Heart right ventricle (tissue), 16 donors: Measurements from ENCODE around the gene RESP18. TPM values are rescaled to one million over a fixed set of nuclear protein-coding genes. Genes with fewer than 3 reads are reported as not detected.

Source experiments
- ATAC-seq, 8 donors: fragments of 200-7000 bp; cut with Tn5 transposase; one replicate each; pipeline ENCODE4 v1.9.1; 2020; ENCODE audit warnings: mild to moderate bottlenecking in 8 of 8, moderate library complexity in 8 of 8, moderate number of reproducible peaks in 1 of 8
- DNase-seq, 2 donors: peaks; one replicate each; pipeline ENCODE4 v3.0.0-alpha.2; 2020
- H3K27ac ChIP-seq, 10 donors: fragments of 200-600 bp; sonication (generic) in 2 of 10; one replicate each; pipeline versions ENCODE4 v1.5.0 to v1.8.0; 2020 to 2022; ENCODE audit warnings: mild to moderate bottlenecking in 3 of 10
- H3K27me3 ChIP-seq, 7 donors: fragments of 200-600 bp; one replicate each; pipeline ENCODE4 v1.8.0; 2021 to 2022; ENCODE audit warnings: mild to moderate bottlenecking in 2 of 7
- H3K36me3 ChIP-seq, 9 donors: fragments of 200-600 bp; sonication (generic) in 1 of 9; one replicate each; pipeline versions ENCODE4 v1.5.0 to v1.8.0; 2020 to 2022; ENCODE audit warnings: mild to moderate bottlenecking in 2 of 9
- H3K4me1 ChIP-seq, 9 donors: fragments of 200-600 bp; sonication (generic) in 1 of 9; one replicate each; pipeline versions ENCODE4 v1.5.0 to v1.8.0; 2020 to 2022; ENCODE audit warnings: mild to moderate bottlenecking in 4 of 9
- H3K4me3 ChIP-seq, 10 donors: fragments of 200-600 bp; sonication (generic) in 2 of 10; one replicate each; pipeline versions ENCODE4 v1.5.0 to v1.8.0; 2020 to 2022; ENCODE audit warnings: mild to moderate bottlenecking in 7 of 10, moderate library complexity in 2 of 10
- H3K9me3 ChIP-seq, 11 donors: fragments of 200-600 bp in 10 of 11; sonication (generic) in 2 of 11; one replicate each; pipeline versions ENCODE4 v1.5.0 to v1.8.0; 2013 to 2022; ENCODE audit warnings: mild to moderate bottlenecking in 2 of 11, control low read depth in 1 of 11, moderate library complexity in 1 of 11
- WGBS, 2 donors: extraction: QIAGEN DNeasy Blood & Tissue Kit; methylation state at CpG; one replicate each; pipeline ENCODE4 v1.1.7; 2013; ENCODE audit warnings: inconsistent platforms in 1 of 2; 5-methylcytosine and 5-hydroxymethylcytosine counted together
- intact Hi-C, 10 donors: fragments of 100-400 bp; cut with DNase I; formaldehyde crosslinking; loops; one replicate each; pipeline versions ENCODE4 v1.11.1 to v1.14.2; 2022
- microRNA-seq, 2 donors: library from miRNA; unstranded; fragments of <30 nt; microRNA quantifications; one replicate each; pipeline ENCODE4 v1.2.0, GENCODE V29; 2021
- polyA plus RNA-seq, 2 donors: library from polyadenylated mRNA; stranded (reverse); fragments of 200-250 nt; gene quantifications; one replicate each; pipeline ENCODE4 v1.2.3, GENCODE V29; 2013
- total RNA-seq, 10 donors: library from RNA; stranded (reverse); fragmentation: NEBNext Ultra II Directional in 3 of 10; extraction: Animal tissue kit (Norgen Biotek cat#: 25700) in 3 of 10; gene quantifications; one replicate each; pipeline versions ENCODE4 v1.2.1 to v1.2.4, GENCODE V29; 2021 to 2023
- TF ChIP-seq, protein P1 (sequence below), 9 donors: fragments of 200-600 bp; sonication (generic) in 2 of 9; IDR thresholded peaks; one replicate each; pipeline versions ENCODE4 v1.5.0 to v1.8.0; 2021 to 2022; ENCODE audit warnings: antibody characterized with exemption in 9 of 9, mild to moderate bottlenecking in 5 of 9, moderate library complexity in 1 of 9
- donor health status: Arrhythmogenic right ventricular cardiomyopathy.
- donor health status: ischemic (EF 13 %, LVEDD 7.1; RV severe dilation, severe dysfunction).
- donor health status: healthy with polysubstance abuse.
- donor health status: DM: no; HTN: yes; CAD: no.
- donor health status: DM: no; HTN: no; CAD: no.
- donor health status: ischemic (EF 25% LVEDD 6.9; RV normal size, moderate dysfunction).
- donor health status: ischemic (EF 25% LVEDD 5.7; RV mildly dilated, moderate dysfunction).
- donor health status: healthy.
- donor health status: DM: yes; HTN: yes; CAD: no.
- donor health status: Ischemic cardiomyopathy.
- donor health status: ischemic (EF 35%, LVEDD 5.7; RV mildly dilated, moderate dysfunction).
- donor health status: nonischemic (EF 11% LVEDD 7.7; RV severe dilation, severe dysfunction).
- donor health status: DM: yes; HTN: yes; CAD: no.
- donor health status: PGD.
- donor health status: ischemic (EF 29% LVEDD 5.4; RV normal size, mild dysfunction).
- donor health status: nonischemic (EF 23%, LVEDD 6.1; RV moderate dilation, normal function).

The RESP18 gene
- total and polyA plus RNA-seq, 12 donors: not detected

DNA sequence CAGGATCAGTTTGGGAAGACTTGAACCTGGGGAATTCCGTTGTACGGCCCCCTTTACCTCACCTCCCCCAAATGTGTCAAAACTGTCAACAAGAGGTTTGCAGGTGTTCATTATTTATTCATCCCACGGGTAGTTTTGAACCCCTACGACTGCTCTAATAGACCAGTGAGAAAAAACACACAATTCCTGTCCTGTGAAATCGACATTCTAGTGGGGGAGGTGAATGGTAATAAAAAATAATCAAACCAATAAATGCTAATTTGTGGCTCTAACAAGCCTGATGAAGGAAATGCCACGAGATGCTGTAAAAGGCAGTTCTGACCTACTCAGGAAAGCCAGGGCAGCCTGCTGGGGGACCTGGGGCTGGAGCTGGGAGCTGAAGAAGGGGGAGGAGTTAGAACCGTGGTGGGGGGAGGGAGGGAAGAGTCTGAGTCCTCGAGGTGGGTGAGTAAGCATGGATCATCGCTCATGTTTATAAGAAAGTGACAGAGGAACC lies 53.8 kb downstream of the RESP18 start:
- intact Hi-C loops: loop anchor here in 6 of 10 donors (1.0 to 5.0 kb wide), 9 partner anchors 16 to 116 kb away; partner anchors contain the start of genes ANKZF1 (in 2 of the 6), ATG9A (in 2 of the 6), TUBA4A (in 2 of the 6) and TUBA4B (in 2 of the 6)

DNA sequence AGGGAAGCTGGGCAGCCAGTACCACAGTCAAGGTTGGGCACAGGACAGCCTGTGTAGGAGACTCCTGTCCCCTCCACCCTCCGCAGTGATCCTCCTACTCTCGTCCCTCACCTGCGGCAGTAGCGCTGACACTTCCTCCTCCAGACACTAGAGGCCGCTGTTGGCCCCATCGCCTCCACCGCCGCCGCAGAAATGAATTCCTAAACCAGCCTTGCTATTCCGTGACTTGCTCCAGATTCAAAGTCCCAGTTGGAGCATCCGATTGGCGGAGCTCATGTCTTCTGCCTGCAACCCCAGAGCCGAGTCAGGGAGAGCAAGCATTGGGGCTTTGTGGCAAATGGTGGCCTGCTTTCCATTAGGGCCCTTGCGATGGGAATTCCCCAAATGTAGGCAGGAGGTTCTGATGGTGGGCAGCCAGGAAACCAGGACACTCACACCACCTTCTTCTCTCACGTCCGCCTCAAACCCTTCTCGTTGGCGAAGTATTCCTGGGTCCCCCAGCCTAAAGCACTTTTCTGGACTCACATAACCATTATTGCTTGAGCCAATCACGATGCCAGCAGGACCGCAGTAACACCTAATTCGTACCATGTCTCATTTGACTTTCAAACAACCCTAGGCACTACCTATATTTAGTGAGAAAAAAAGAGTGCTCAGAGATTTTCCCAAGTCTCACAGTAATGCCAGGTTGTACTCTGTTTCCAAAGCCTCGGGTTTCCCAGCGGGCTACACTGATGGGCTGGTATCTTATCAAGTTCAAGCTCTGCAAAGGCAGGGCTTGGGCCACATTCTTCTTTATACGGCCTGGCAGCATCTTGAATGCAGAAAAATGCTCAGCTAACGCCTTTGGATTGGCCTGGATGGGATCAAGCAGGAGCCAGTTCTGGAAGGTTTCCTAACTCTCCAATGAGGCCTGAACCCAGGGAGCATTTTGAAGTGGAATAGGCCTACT lies 54.6 kb downstream of the RESP18 start:
- Histone ChIP-seq H3K4me3 (peak overlapping the region in 7 of 10 donors; percentile 10 to 96 (median 77)), H3K36me3 (peaks cover 0 to 29% (median 22%) of the 10 kb centered on the region in 9 donors), H3K9me3 (no peaks in the 10 kb centered on the region), H3K27ac (peak overlapping the region; percentile 91 to 100 (median 98)), H3K27me3 (no peaks in the 10 kb centered on the region), H3K4me1 (peaks cover 11 to 63% (median 36%) of the 10 kb centered on the region in 9 donors)
- peak; percentile 76 to 83 for DNase-seq
- 25% methylated on average over 25 of the region's 25 CpGs for WGBS, 2 donors
- TF ChIP-seq, protein P1, sequence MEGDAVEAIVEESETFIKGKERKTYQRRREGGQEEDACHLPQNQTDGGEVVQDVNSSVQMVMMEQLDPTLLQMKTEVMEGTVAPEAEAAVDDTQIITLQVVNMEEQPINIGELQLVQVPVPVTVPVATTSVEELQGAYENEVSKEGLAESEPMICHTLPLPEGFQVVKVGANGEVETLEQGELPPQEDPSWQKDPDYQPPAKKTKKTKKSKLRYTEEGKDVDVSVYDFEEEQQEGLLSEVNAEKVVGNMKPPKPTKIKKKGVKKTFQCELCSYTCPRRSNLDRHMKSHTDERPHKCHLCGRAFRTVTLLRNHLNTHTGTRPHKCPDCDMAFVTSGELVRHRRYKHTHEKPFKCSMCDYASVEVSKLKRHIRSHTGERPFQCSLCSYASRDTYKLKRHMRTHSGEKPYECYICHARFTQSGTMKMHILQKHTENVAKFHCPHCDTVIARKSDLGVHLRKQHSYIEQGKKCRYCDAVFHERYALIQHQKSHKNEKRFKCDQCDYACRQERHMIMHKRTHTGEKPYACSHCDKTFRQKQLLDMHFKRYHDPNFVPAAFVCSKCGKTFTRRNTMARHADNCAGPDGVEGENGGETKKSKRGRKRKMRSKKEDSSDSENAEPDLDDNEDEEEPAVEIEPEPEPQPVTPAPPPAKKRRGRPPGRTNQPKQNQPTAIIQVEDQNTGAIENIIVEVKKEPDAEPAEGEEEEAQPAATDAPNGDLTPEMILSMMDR (IDR thresholded peaks at IDR 0.05): peak; percentile 96 to 99 (median 99)
- intact Hi-C loops: loop anchor here in 6 of 10 donors (1.0 to 5.0 kb wide), 7 partner anchors 17 to 116 kb away; partner anchors contain the start of genes TUBA4A (in 2 of the 6), TUBA4B (in 2 of the 6), ANKZF1 (in 1 of the 6) and ATG9A (in 1 of the 6)
- peak in 7 of 8 donors; percentile 8 to 56 (median 19) for ATAC-seq

More for the DNA sequence above, 53.8 kb downstream of the RESP18 start:
- no peaks in the 10 kb centered on the region for H3K9me3 ChIP-seq
- peaks cover 0 to 37% (median 26%) of the 10 kb centered on the region in 9 donors for H3K36me3 ChIP-seq
- peak overlapping the region; percentile 56 to 96 (median 75) for H3K4me3 ChIP-seq
- TF ChIP-seq, protein P1 (IDR thresholded peaks at IDR 0.05): no peak
- DNase-seq: no peak
- H3K4me1 ChIP-seq: peaks cover 11 to 64% (median 36%) of the 10 kb centered on the region in 9 donors
- 17% methylated on average over 9 of the region's 9 CpGs for WGBS, 2 donors
- no peaks in the 10 kb centered on the region for H3K27me3 ChIP-seq
- H3K27ac ChIP-seq: peak overlapping the region; percentile 91 to 100 (median 98)
- peak in 7 of 8 donors; percentile 32 to 63 (median 55) for ATAC-seq

Small RNA genes lying within 50 kb of the gene (microRNA-seq; reads per million reads assigned to microRNA genes)
- 0 reads per million in 2 donors for gene MIR153-1

Other genes with a start within 250 kb of the RESP18 start
- 10 to 100 TPM in 1 of 10 donors, 1 to 10 TPM in 9; 4.7 to 12.0 (median 7.1) TPM for gene NHEJ1, start 171.9 kb downstream of the RESP18 start, total RNA-seq
- gene NHEJ1, start 171.9 kb downstream of the RESP18 start, polyA plus RNA-seq: 1 to 10 TPM; 3.8 to 9.6 TPM
- gene SLC23A3, start 162.7 kb downstream of the RESP18 start, total RNA-seq: 1 to 10 TPM in 2 of 10 donors, under 1 TPM in 8; 0.30 to 2.1 (median 0.47) TPM
- 1 to 10 TPM in 1 of 2 donors, under 1 TPM in 1; 0.28 to 1.8 TPM for gene SLC23A3, start 162.7 kb downstream of the RESP18 start, polyA plus RNA-seq
- 10 to 100 TPM; 52.5 to 80.6 (median 63.6) TPM for gene CNPPD1, start 155.8 kb downstream of the RESP18 start, total RNA-seq
- gene CNPPD1, start 155.8 kb downstream of the RESP18 start, polyA plus RNA-seq: 10 to 100 TPM; 35.5 to 84.7 TPM
- gene RETREG2, start 154.5 kb downstream of the RESP18 start, total RNA-seq: 10 to 100 TPM; 24.1 to 47.3 (median 30.6) TPM
- 10 to 100 TPM; 11.3 to 39.0 TPM for gene RETREG2, start 154.5 kb downstream of the RESP18 start, polyA plus RNA-seq
- 10 to 100 TPM; 11.5 to 19.2 (median 16.4) TPM for gene ZFAND2B, start 126.0 kb downstream of the RESP18 start, total RNA-seq
- 10 to 100 TPM; 22.1 to 40.8 TPM for gene ZFAND2B, start 126.0 kb downstream of the RESP18 start, polyA plus RNA-seq
- 10 to 100 TPM in 9 of 10 donors, 1 to 10 TPM in 1; 9.8 to 31.0 (median 14.8) TPM for gene ABCB6, start 113.8 kb downstream of the RESP18 start, total RNA-seq
- gene ABCB6, start 113.8 kb downstream of the RESP18 start, polyA plus RNA-seq: 10 to 100 TPM; 31.0 to 34.0 TPM
- gene ATG9A, start 103.1 kb downstream of the RESP18 start, total RNA-seq: 100 to 1,000 TPM in 1 of 10 donors, 10 to 100 TPM in 9; 64.5 to 103 (median 76.4) TPM
- gene ATG9A, start 103.1 kb downstream of the RESP18 start, polyA plus RNA-seq: 10 to 100 TPM; 14.1 to 79.4 TPM
- 10 to 100 TPM; 16.4 to 36.8 (median 25.5) TPM for gene ANKZF1, start 102.9 kb downstream of the RESP18 start, total RNA-seq
- 10 to 100 TPM; 12.7 to 44.7 TPM for gene ANKZF1, start 102.9 kb downstream of the RESP18 start, polyA plus RNA-seq
- gene GLB1L, start 87.3 kb downstream of the RESP18 start, total RNA-seq: 1 to 10 TPM; 1.6 to 5.2 (median 2.6) TPM
- gene GLB1L, start 87.3 kb downstream of the RESP18 start, polyA plus RNA-seq: 1 to 10 TPM; 1.5 to 2.1 TPM
- 10 to 100 TPM; 14.6 to 23.1 (median 19.7) TPM for gene STK16, start 87.3 kb downstream of the RESP18 start, total RNA-seq
- 10 to 100 TPM; 12.9 to 26.7 TPM for gene STK16, start 87.3 kb downstream of the RESP18 start, polyA plus RNA-seq
- gene TUBA4B, start 79.5 kb downstream of the RESP18 start, total RNA-seq: not detected
- gene TUBA4B, start 79.5 kb downstream of the RESP18 start, polyA plus RNA-seq: not detected
- gene TUBA4A, start 78.8 kb downstream of the RESP18 start, total RNA-seq: 100 to 1,000 TPM in 7 of 10 donors, 10 to 100 TPM in 3; 76.0 to 245 (median 145) TPM
- gene TUBA4A, start 78.8 kb downstream of the RESP18 start, polyA plus RNA-seq: 100 to 1,000 TPM in 1 of 2 donors, 10 to 100 TPM in 1; 61.0 to 341 TPM
- 10 to 100 TPM; 55.6 to 87.6 (median 83.1) TPM for gene DNAJB2, start 53.4 kb downstream of the RESP18 start, total RNA-seq
- gene DNAJB2, start 53.4 kb downstream of the RESP18 start, polyA plus RNA-seq: 100 to 1,000 TPM in 1 of 2 donors, 10 to 100 TPM in 1; 76.9 to 148 TPM
- under 1 TPM in 6 of 10 donors, not detected in 4; 0.26 to 0.51 (median 0.31) TPM for gene PTPRN, start 23.3 kb downstream of the RESP18 start, total RNA-seq
- gene PTPRN, start 23.3 kb downstream of the RESP18 start, polyA plus RNA-seq: under 1 TPM in 1 of 2 donors, not detected in 1; 0.09 TPM
- 100 to 1,000 TPM in 1 of 10 donors, 10 to 100 TPM in 9; 56.1 to 110 (median 74.0) TPM for gene DNPEP, start 55.2 kb upstream of the RESP18 start, total RNA-seq
- 10 to 100 TPM; 56.3 to 68.5 TPM for gene DNPEP, start 55.2 kb upstream of the RESP18 start, polyA plus RNA-seq
- over 10,000 TPM; 12,560 to 18,019 (median 15,816) TPM for gene DES, start 85.6 kb upstream of the RESP18 start, total RNA-seq
- gene DES, start 85.6 kb upstream of the RESP18 start, polyA plus RNA-seq: over 10,000 TPM; 13,697 to 18,010 TPM
- 100 to 1,000 TPM in 9 of 10 donors, 10 to 100 TPM in 1; 97.2 to 151 (median 120) TPM for gene SPEG, start 102.1 kb upstream of the RESP18 start, total RNA-seq
- gene SPEG, start 102.1 kb upstream of the RESP18 start, polyA plus RNA-seq: 100 to 1,000 TPM in 1 of 2 donors, 10 to 100 TPM in 1; 62.9 to 130 TPM
- 10 to 100 TPM; 15.8 to 29.4 (median 21.0) TPM for gene GMPPA, start 166.1 kb upstream of the RESP18 start, total RNA-seq
- 10 to 100 TPM; 28.2 to 48.6 TPM for gene GMPPA, start 166.1 kb upstream of the RESP18 start, polyA plus RNA-seq
- gene ASIC4, start 181.7 kb upstream of the RESP18 start, total RNA-seq: under 1 TPM in 5 of 10 donors, not detected in 5; 0.15 to 0.43 (median 0.20) TPM
- not detected for gene ASIC4, start 181.7 kb upstream of the RESP18 start, polyA plus RNA-seq
- 100 to 1,000 TPM in 4 of 10 donors, 10 to 100 TPM in 6; 66.5 to 166 (median 95.9) TPM for gene CHPF, start 211.1 kb upstream of the RESP18 start, total RNA-seq
- 100 to 1,000 TPM in 1 of 2 donors, 10 to 100 TPM in 1; 76.9 to 221 TPM for gene CHPF, start 211.1 kb upstream of the RESP18 start, polyA plus RNA-seq
- 1 to 10 TPM in 8 of 10 donors, under 1 TPM in 2; 0.59 to 3.5 (median 1.6) TPM for gene TMEM198, start 211.3 kb upstream of the RESP18 start, total RNA-seq
- 10 to 100 TPM in 1 of 2 donors, 1 to 10 TPM in 1; 3.0 to 10.7 TPM for gene TMEM198, start 211.3 kb upstream of the RESP18 start, polyA plus RNA-seq
- gene OBSL1, start 238.8 kb upstream of the RESP18 start, total RNA-seq: 100 to 1,000 TPM; 161 to 277 (median 171) TPM
- gene OBSL1, start 238.8 kb upstream of the RESP18 start, polyA plus RNA-seq: 100 to 1,000 TPM; 108 to 310 TPM
- gene INHA, start 239.6 kb upstream of the RESP18 start, total RNA-seq: 1 to 10 TPM; 1.1 to 4.2 (median 2.5) TPM
- 10 to 100 TPM in 1 of 2 donors, 1 to 10 TPM in 1; 4.0 to 22.1 TPM for gene INHA, start 239.6 kb upstream of the RESP18 start, polyA plus RNA-seq